HepG2 (cell line): ENCODE data around the gene CDC42SE1. TPM values are rescaled to one million over a fixed set of nuclear protein-coding genes. Genes with fewer than 3 reads are reported as not detected.

Experiments
- KMT2B ChIP-seq: IDR thresholded peaks from 2 replicates; pipeline ENCODE4 v1.6.1; 2016; ENCODE audit warnings: missing genetic modification reagents, missing compliant biosample characterization
- MTA1 ChIP-seq: sonication (generic); formaldehyde crosslinking; IDR thresholded peaks from 2 replicates; pipeline ENCODE4 v1.4.0; 2020; ENCODE audit warnings: missing genetic modification reagents, mild to moderate bottlenecking, borderline replicate concordance
- POLR2A ChIP-seq, 2 experiments: IDR thresholded peaks; 2 replicates each; pipeline ENCODE4 v1.6.1; 2011; ENCODE audit warnings: low read depth in 2 of 2, low read length in 2 of 2, mild to moderate bottlenecking in 1 of 2, moderate library complexity in 1 of 2; ENCODE audit not compliant: insufficient read depth in 1 of 2
- THAP8 ChIP-seq: sonication (generic); formaldehyde crosslinking; IDR thresholded peaks from 2 replicates; pipeline ENCODE4 v1.5.1; 2020; ENCODE audit warnings: missing genetic modification reagents, mild to moderate bottlenecking, borderline replicate concordance
- ZBTB1 ChIP-seq: sonication (generic); formaldehyde crosslinking; IDR thresholded peaks from 2 replicates; pipeline ENCODE4 v1.4.0; 2020; ENCODE audit warnings: missing genetic modification reagents, borderline replicate concordance
- ZFP90 ChIP-seq: sonication (generic); formaldehyde crosslinking; IDR thresholded peaks from 2 replicates; pipeline ENCODE4 v1.8.0; 2022; ENCODE audit warnings: missing genetic modification reagents, mild to moderate bottlenecking, inconsistent platforms, borderline replicate concordance
- ZNF12 ChIP-seq: sonication (generic); formaldehyde crosslinking; IDR thresholded peaks from 2 replicates; pipeline ENCODE4 v1.5.0; 2020; ENCODE audit warnings: missing genetic modification reagents
- ZNF260 ChIP-seq: sonication (generic); formaldehyde crosslinking; IDR thresholded peaks from 2 replicates; pipeline ENCODE4 v1.4.0; 2020; ENCODE audit warnings: missing genetic modification reagents, low read depth, mild to moderate bottlenecking, borderline replicate concordance
- ZNF552 ChIP-seq: sonication (generic); formaldehyde crosslinking; IDR thresholded peaks from 2 replicates; pipeline ENCODE4 v1.9.0; 2022; ENCODE audit warnings: missing genetic modification reagents, mild to moderate bottlenecking, borderline replicate concordance
- ZNF644 ChIP-seq: IDR thresholded peaks from 2 replicates; pipeline ENCODE4 v1.6.1; 2016; ENCODE audit warnings: low read depth
- ZNF891 ChIP-seq: sonication (generic); formaldehyde crosslinking; IDR thresholded peaks from 2 replicates; pipeline ENCODE4 v1.5.0; 2020; ENCODE audit warnings: mild to moderate bottlenecking, missing genetic modification reagents
- polyA plus RNA-seq, 8 experiments: library from polyadenylated mRNA; depleted of rRNA in 3 of 8; stranded (reverse) in 7 of 8; unstranded in 1 of 8; fragments of >200 nt; fragmentation: Illumina TruSeq in 4 of 8; extraction: Trizol in 4 of 8; gene quantifications; 2 replicates each; pipeline versions ENCODE4 v1.2.1 to v1.2.3, GENCODE V29; 2011 to 2016; ENCODE audit warnings: low read depth in 4 of 8, missing spikeins in 1 of 8, mixed read lengths in 1 of 8; ENCODE audit not compliant: insufficient read depth in 1 of 8
- total RNA-seq, 5 experiments: library from RNA; depleted of rRNA; stranded (reverse); fragments of >200 nt; fragmentation: Illumina TruSeq; extraction: Trizol; gene quantifications; 2 replicates each; pipeline ENCODE4 v1.2.3, GENCODE V29; 2016; ENCODE audit warnings: low read depth in 1 of 5
- TF ChIP-seq, protein P1 (sequence below), 2 experiments: sonication (generic) in 1 of 2; formaldehyde crosslinking in 1 of 2; IDR thresholded peaks; 2 replicates each; pipeline versions ENCODE4 v1.4.0 to v1.6.1; 2016 to 2020; ENCODE audit warnings: borderline replicate concordance in 1 of 2, low read depth in 1 of 2, mild to moderate bottlenecking in 1 of 2, missing genetic modification reagents in 1 of 2
- TF ChIP-seq, protein P2 (sequence below): sonication (generic); formaldehyde crosslinking; IDR thresholded peaks from 2 replicates; pipeline ENCODE4 v1.5.1; 2020; ENCODE audit warnings: mild to moderate bottlenecking, moderate library complexity, missing genetic modification reagents
- TF ChIP-seq, protein P3 (sequence below): IDR thresholded peaks from 2 replicates; pipeline ENCODE4 v1.6.1; 2016; ENCODE audit warnings: missing genetic modification reagents, missing compliant biosample characterization
- TF ChIP-seq, protein P4 (sequence below): IDR thresholded peaks from 2 replicates; pipeline ENCODE4 v1.6.1; 2018; ENCODE audit warnings: missing genetic modification reagents, mild to moderate bottlenecking, missing compliant biosample characterization
- TF ChIP-seq, protein P5 (sequence below): sonication (generic); formaldehyde crosslinking; IDR thresholded peaks from 2 replicates; pipeline ENCODE4 v1.8.1; 2022; ENCODE audit warnings: low read depth, mild to moderate bottlenecking, missing genetic modification reagents

CDC42SE1 gene
- total and polyA plus RNA-seq, 2 of the 13 experiments (the other 11 are each of a cell fraction or from before 2014, with no cell fraction given) = 17.6 to 17.9 TPM

- TF ChIP-seq, protein P1, sequence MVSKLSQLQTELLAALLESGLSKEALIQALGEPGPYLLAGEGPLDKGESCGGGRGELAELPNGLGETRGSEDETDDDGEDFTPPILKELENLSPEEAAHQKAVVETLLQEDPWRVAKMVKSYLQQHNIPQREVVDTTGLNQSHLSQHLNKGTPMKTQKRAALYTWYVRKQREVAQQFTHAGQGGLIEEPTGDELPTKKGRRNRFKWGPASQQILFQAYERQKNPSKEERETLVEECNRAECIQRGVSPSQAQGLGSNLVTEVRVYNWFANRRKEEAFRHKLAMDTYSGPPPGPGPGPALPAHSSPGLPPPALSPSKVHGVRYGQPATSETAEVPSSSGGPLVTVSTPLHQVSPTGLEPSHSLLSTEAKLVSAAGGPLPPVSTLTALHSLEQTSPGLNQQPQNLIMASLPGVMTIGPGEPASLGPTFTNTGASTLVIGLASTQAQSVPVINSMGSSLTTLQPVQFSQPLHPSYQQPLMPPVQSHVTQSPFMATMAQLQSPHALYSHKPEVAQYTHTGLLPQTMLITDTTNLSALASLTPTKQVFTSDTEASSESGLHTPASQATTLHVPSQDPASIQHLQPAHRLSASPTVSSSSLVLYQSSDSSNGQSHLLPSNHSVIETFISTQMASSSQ (IDR thresholded peaks at IDR 0.05; ENCODE audit: low read depth) = no peak
- TF ChIP-seq, protein P1 (CRISPR knock-in tag; IDR thresholded peaks at IDR 0.05; ENCODE audit: borderline replicate concordance) = no peak
- TF ChIP-seq, protein P2, sequence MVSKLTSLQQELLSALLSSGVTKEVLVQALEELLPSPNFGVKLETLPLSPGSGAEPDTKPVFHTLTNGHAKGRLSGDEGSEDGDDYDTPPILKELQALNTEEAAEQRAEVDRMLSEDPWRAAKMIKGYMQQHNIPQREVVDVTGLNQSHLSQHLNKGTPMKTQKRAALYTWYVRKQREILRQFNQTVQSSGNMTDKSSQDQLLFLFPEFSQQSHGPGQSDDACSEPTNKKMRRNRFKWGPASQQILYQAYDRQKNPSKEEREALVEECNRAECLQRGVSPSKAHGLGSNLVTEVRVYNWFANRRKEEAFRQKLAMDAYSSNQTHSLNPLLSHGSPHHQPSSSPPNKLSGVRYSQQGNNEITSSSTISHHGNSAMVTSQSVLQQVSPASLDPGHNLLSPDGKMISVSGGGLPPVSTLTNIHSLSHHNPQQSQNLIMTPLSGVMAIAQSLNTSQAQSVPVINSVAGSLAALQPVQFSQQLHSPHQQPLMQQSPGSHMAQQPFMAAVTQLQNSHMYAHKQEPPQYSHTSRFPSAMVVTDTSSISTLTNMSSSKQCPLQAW = 0 out of 2 replicates have a peak, but pooled peaks have one; percentile 33
- peak; percentile 48; the same call in 1 of the 2 replicates for TF ChIP-seq KMT2B (CRISPR knock-in tag)
- TF ChIP-seq ZNF260 (CRISPR knock-in tag) = no peak
- 0 out of 2 replicates have a peak, but pooled peaks have one; percentile 6 for TF ChIP-seq MTA1 (CRISPR knock-in tag)
- peak; percentile 51 to 85; a peak in 3 of 4 replicates for TF ChIP-seq POLR2A (IDR thresholded peaks at IDR 0.05; ENCODE audit: insufficient read depth in 1 of 2, low read depth in 2 of 2, low read length in 2 of 2)
- TF ChIP-seq ZNF12 (CRISPR knock-in tag) = peak; percentile 49; the same call in 1 of the 2 replicates
- TF ChIP-seq THAP8 (CRISPR knock-in tag) = no peak
- peak; percentile 66; the same call in 1 of the 2 replicates for TF ChIP-seq ZNF644 (CRISPR knock-in tag)
- TF ChIP-seq ZFP90 (CRISPR knock-in tag) = 0 out of 2 replicates have a peak, but pooled peaks have one; percentile 45
- TF ChIP-seq, protein P3, sequence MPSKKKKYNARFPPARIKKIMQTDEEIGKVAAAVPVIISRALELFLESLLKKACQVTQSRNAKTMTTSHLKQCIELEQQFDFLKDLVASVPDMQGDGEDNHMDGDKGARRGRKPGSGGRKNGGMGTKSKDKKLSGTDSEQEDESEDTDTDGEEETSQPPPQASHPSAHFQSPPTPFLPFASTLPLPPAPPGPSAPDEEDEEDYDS (CRISPR knock-in tag) = peak; percentile 51
- TF ChIP-seq, protein P4, sequence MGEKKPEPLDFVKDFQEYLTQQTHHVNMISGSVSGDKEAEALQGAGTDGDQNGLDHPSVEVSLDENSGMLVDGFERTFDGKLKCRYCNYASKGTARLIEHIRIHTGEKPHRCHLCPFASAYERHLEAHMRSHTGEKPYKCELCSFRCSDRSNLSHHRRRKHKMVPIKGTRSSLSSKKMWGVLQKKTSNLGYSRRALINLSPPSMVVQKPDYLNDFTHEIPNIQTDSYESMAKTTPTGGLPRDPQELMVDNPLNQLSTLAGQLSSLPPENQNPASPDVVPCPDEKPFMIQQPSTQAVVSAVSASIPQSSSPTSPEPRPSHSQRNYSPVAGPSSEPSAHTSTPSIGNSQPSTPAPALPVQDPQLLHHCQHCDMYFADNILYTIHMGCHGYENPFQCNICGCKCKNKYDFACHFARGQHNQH (CRISPR knock-in tag) = peak; percentile 42
- TF ChIP-seq, protein P5, sequence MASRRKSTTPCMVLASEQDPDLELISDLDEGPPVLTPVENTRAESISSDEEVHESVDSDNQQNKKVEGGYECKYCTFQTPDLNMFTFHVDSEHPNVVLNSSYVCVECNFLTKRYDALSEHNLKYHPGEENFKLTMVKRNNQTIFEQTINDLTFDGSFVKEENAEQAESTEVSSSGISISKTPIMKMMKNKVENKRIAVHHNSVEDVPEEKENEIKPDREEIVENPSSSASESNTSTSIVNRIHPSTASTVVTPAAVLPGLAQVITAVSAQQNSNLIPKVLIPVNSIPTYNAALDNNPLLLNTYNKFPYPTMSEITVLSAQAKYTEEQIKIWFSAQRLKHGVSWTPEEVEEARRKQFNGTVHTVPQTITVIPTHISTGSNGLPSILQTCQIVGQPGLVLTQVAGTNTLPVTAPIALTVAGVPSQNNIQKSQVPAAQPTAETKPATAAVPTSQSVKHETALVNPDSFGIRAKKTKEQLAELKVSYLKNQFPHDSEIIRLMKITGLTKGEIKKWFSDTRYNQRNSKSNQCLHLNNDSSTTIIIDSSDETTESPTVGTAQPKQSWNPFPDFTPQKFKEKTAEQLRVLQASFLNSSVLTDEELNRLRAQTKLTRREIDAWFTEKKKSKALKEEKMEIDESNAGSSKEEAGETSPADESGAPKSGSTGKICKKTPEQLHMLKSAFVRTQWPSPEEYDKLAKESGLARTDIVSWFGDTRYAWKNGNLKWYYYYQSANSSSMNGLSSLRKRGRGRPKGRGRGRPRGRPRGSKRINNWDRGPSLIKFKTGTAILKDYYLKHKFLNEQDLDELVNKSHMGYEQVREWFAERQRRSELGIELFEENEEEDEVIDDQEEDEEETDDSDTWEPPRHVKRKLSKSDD (CRISPR knock-in tag) = 0 out of 2 replicates have a peak, but pooled peaks have one; percentile 26
- TF ChIP-seq ZNF552 (CRISPR knock-in tag) = 0 out of 2 replicates have a peak, but pooled peaks have one; percentile 34
- no peak for TF ChIP-seq ZBTB1 (CRISPR knock-in tag)
- TF ChIP-seq ZNF891 = 0 out of 2 replicates have a peak, but pooled peaks have one; percentile 24
Observed at GRCh38 chr1:151006327-151007052, 52.9 kb downstream of the CDC42SE1 start, which contains the start of gene MINDY1 (continued).
